ENCODE measurements around the gene PHKA2.

Gene PHKA2

DNA sequence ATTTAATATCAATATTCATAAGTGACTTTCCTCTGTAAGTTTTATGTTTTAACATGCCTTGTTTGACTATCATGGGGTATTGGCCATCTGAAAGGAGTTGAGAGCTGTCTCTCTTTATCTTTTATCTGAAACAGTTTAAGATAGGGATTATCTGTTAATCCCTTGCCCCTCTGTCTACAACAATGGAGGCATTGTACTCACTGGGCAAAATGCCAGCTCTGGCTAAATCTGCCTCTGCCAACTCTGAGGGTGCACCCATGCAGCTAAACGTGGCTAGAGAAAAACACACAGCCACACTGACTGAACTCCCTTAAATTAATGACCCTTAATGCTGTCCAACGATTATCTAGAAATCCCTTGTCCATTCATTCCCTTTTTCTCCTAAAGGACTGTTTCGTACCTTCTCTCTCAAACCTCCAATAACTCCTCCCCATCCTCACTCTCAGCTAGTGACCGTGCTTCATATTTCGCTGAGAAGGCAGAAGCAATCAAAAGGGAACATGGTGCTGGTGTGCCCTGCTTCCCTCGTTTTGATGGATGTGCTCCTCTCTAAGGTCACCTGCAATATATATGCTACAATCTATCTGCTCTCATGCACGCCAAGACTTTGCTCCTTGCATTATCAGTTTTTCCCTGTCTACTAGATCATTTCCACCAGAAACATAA lies 10.3 kb downstream of the PHKA2 start:
- Histone ChIP-seq H3K4ac (ENCODE audit: low read depth, low read length) (no peak overlapping the region), H3K56ac (ENCODE audit: low read length) (no peak overlapping the region), H3K23ac (ENCODE audit: low read length) (no peak overlapping the region), H3K27ac (ENCODE audit: low read depth, low read length) (no peak overlapping the region), H4K5ac (ENCODE audit: low read length) (no peak overlapping the region), H2AK5ac (ENCODE audit: low read length) (no peak overlapping the region), H4K8ac (ENCODE audit: low read depth, low read length) (no peak overlapping the region), H3K79me2 (ENCODE audit: control insufficient read depth, insufficient read depth, low read length) (no peaks in the 10 kb centered on the region), H3K36me3 (ENCODE audit: control insufficient read depth, insufficient read depth, low read length) (no peaks in the 10 kb centered on the region), H3K79me1 (ENCODE audit: low read length) (no peaks in the 10 kb centered on the region), H2BK5ac (ENCODE audit: low read length) (no peak overlapping the region), H3K4me3 (ENCODE audit: low read length) (no peak overlapping the region), H2BK15ac (replicated peaks; ENCODE audit: low read depth) (no peak overlapping the region), H3K9ac (ENCODE audit: low read length) (no peak overlapping the region), H3K4me2 (ENCODE audit: low read length) (no peak overlapping the region), H3K18ac (ENCODE audit: low read length) (no peak overlapping the region), H2BK120ac (ENCODE audit: low read depth, low read length) (no peak overlapping the region), H3K27me3 (ENCODE audit: insufficient read depth, low read length, poor library complexity) (no peaks in the 10 kb centered on the region), H3K4me1 (ENCODE audit: control insufficient read depth, low read depth, low read length) (no peaks in the 10 kb centered on the region)
- DNase-seq = peak; percentile 9
- no CpG with 5 or more reads among the region's 7 CpGs for WGBS (ENCODE audit: extremely low coverage, insufficient coverage, low lambda C conversion rate)

DNA sequence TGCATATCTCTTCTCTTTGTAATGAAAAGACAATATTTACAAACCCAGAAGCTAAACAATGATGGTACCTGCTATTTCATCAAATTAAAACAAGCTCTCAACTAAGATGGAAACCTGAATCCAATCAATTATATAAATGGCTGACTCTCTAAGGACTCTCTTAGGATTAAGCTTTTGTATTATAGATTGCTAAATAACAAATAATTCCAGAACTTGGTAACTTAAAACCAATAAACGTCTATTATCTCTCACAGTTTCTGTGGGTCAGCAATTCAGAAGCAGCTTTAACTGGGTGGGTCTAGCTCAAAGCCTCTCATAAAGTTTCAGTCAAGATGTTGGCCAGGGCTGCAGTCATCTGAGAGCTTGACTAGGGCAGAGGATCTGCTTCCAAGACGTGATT lies 12.4 kb downstream of the PHKA2 start:
- H2BK120ac ChIP-seq (ENCODE audit: low read depth, low read length) = no peak overlapping the region
- H3K4ac ChIP-seq (ENCODE audit: low read depth, low read length) = no peak overlapping the region
- no peak overlapping the region for H3K27ac ChIP-seq (ENCODE audit: low read depth, low read length)
- no peaks in the 10 kb centered on the region for H3K79me2 ChIP-seq (ENCODE audit: control insufficient read depth, insufficient read depth, low read length)
- no peak overlapping the region for H3K9ac ChIP-seq (ENCODE audit: low read length)
- H3K4me2 ChIP-seq (ENCODE audit: low read length) = no peak overlapping the region
- no peaks in the 10 kb centered on the region for H3K36me3 ChIP-seq (ENCODE audit: control insufficient read depth, insufficient read depth, low read length)
- no peak overlapping the region for H2BK5ac ChIP-seq (ENCODE audit: low read length)
- no peak for DNase-seq
- no peaks in the 10 kb centered on the region for H3K4me1 ChIP-seq (ENCODE audit: control insufficient read depth, low read depth, low read length)
- H4K8ac ChIP-seq (ENCODE audit: low read depth, low read length) = no peak overlapping the region
- no peak overlapping the region for H3K18ac ChIP-seq (ENCODE audit: low read length)
- H3K56ac ChIP-seq (ENCODE audit: low read length) = no peak overlapping the region
- no peak overlapping the region for H2BK15ac ChIP-seq (replicated peaks; ENCODE audit: low read depth)
- no peaks in the 10 kb centered on the region for H3K27me3 ChIP-seq (ENCODE audit: insufficient read depth, low read length, poor library complexity)
- no CpG with 5 or more reads among the region's 2 CpGs for WGBS (ENCODE audit: extremely low coverage, insufficient coverage, low lambda C conversion rate)
- no peaks in the 10 kb centered on the region for H3K79me1 ChIP-seq (ENCODE audit: low read length)
- no peak overlapping the region for H4K5ac ChIP-seq (ENCODE audit: low read length)
- H3K23ac ChIP-seq (ENCODE audit: low read length) = no peak overlapping the region
- H3K4me3 ChIP-seq (ENCODE audit: low read length) = no peak overlapping the region
- H2AK5ac ChIP-seq (ENCODE audit: low read length) = no peak overlapping the region

DNA sequence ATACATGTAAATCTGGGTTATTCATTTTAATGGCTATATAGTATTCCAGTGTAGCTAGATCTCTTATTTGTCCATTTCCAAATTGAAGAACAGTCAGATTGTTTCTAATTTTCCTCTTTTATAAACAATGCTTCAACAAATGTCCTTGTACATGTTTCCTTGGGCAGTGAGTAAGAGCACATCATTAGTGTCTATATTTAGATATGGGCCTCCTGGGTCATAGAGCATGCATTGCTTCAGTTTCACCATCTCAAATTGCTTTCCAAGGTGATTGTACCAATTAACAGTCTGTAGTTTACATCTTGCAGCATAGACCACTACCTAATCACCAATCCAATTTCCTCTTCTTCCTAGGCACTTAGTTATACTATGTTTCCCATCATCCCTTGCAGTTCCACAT lies 13.4 kb downstream of the PHKA2 start:
- Histone ChIP-seq H2BK15ac (replicated peaks; ENCODE audit: low read depth) (no peak overlapping the region), H3K56ac (ENCODE audit: low read length) (no peak overlapping the region), H2AK5ac (ENCODE audit: low read length) (no peak overlapping the region), H3K4me1 (ENCODE audit: control insufficient read depth, low read depth, low read length) (no peaks in the 10 kb centered on the region), H3K36me3 (ENCODE audit: control insufficient read depth, insufficient read depth, low read length) (no peaks in the 10 kb centered on the region), H3K23ac (ENCODE audit: low read length) (no peak overlapping the region), H3K4me2 (ENCODE audit: low read length) (no peak overlapping the region), H4K5ac (ENCODE audit: low read length) (no peak overlapping the region), H2BK5ac (ENCODE audit: low read length) (no peak overlapping the region), H3K9ac (ENCODE audit: low read length) (no peak overlapping the region), H3K27me3 (ENCODE audit: insufficient read depth, low read length, poor library complexity) (no peaks in the 10 kb centered on the region), H3K79me2 (ENCODE audit: control insufficient read depth, insufficient read depth, low read length) (no peaks in the 10 kb centered on the region), H2BK120ac (ENCODE audit: low read depth, low read length) (no peak overlapping the region), H3K27ac (ENCODE audit: low read depth, low read length) (no peak overlapping the region), H3K79me1 (ENCODE audit: low read length) (no peaks in the 10 kb centered on the region), H4K8ac (ENCODE audit: low read depth, low read length) (no peak overlapping the region), H3K18ac (ENCODE audit: low read length) (no peak overlapping the region), H3K4ac (ENCODE audit: low read depth, low read length) (no peak overlapping the region), H3K4me3 (ENCODE audit: low read length) (no peak overlapping the region)
- DNase-seq = no peak

DNA sequence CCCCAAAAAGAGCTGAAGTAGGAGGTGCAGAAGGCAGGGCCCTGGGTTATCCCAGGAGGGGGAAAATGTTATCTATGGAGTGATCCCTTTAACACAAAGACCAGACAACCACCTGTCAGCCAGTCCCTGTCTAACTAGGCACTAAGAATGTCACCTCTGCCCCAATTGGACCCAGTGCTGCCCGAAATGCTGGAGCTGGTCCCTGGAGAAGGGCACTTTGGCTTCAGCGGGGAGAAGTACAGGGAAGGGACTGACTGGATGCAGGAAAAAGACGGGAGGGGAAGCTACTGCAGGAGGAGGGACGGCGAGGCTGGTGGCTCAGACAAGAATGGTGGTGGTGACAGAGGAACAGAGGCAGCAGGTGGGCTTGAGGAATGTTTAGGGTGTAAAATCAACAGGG lies 17.3 kb downstream of the PHKA2 start:
- Histone ChIP-seq H3K27ac (ENCODE audit: low read depth, low read length) (no peak overlapping the region), H3K36me3 (ENCODE audit: control insufficient read depth, insufficient read depth, low read length) (no peaks in the 10 kb centered on the region), H2BK15ac (replicated peaks; ENCODE audit: low read depth) (no peak overlapping the region), H3K4me3 (ENCODE audit: low read length) (no peak overlapping the region), H3K79me1 (ENCODE audit: low read length) (no peaks in the 10 kb centered on the region), H2BK120ac (ENCODE audit: low read depth, low read length) (no peak overlapping the region), H3K56ac (ENCODE audit: low read length) (no peak overlapping the region), H3K79me2 (ENCODE audit: control insufficient read depth, insufficient read depth, low read length) (no peaks in the 10 kb centered on the region), H3K4ac (ENCODE audit: low read depth, low read length) (no peak overlapping the region), H3K9ac (ENCODE audit: low read length) (no peak overlapping the region), H2BK5ac (ENCODE audit: low read length) (no peak overlapping the region), H3K23ac (ENCODE audit: low read length) (no peak overlapping the region), H4K8ac (ENCODE audit: low read depth, low read length) (no peak overlapping the region), H3K18ac (ENCODE audit: low read length) (no peak overlapping the region), H4K5ac (ENCODE audit: low read length) (no peak overlapping the region), H3K27me3 (ENCODE audit: insufficient read depth, low read length, poor library complexity) (no peaks in the 10 kb centered on the region), H3K4me2 (ENCODE audit: low read length) (no peak overlapping the region), H2AK5ac (ENCODE audit: low read length) (no peak overlapping the region), H3K4me1 (ENCODE audit: control insufficient read depth, low read depth, low read length) (no peaks in the 10 kb centered on the region)
- no peak for DNase-seq
- no CpG with 5 or more reads among the region's 5 CpGs for WGBS (ENCODE audit: extremely low coverage, insufficient coverage, low lambda C conversion rate)

DNA sequence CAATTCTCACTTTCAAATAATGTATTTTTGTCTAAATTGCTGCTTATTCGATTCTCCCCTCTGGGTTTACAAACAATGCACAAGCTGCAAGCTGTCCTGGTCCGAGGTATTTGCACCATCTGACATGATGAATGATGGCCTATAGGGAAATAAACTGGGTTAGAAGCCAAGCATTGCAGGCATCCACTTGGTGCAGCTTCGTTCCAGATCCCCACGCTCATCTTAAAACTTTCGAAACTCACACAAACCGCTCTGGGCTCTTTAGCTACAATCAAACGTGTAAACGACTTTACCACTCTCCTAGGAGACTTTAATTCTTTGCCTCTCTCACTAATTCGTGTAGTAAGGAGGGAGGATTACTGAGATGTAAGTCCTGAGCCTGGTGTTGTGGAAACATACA lies 19.0 kb downstream of the PHKA2 start:
- Histone ChIP-seq H4K8ac (ENCODE audit: low read depth, low read length) (no peak overlapping the region), H3K4ac (ENCODE audit: low read depth, low read length) (no peak overlapping the region), H3K9ac (ENCODE audit: low read length) (no peak overlapping the region), H3K4me3 (ENCODE audit: low read length) (no peak overlapping the region), H2BK120ac (ENCODE audit: low read depth, low read length) (no peak overlapping the region), H2BK15ac (replicated peaks; ENCODE audit: low read depth) (no peak overlapping the region), H2BK5ac (ENCODE audit: low read length) (no peak overlapping the region), H4K5ac (ENCODE audit: low read length) (no peak overlapping the region), H3K56ac (ENCODE audit: low read length) (no peak overlapping the region), H3K4me1 (ENCODE audit: control insufficient read depth, low read depth, low read length) (no peaks in the 10 kb centered on the region), H3K79me2 (ENCODE audit: control insufficient read depth, insufficient read depth, low read length) (no peaks in the 10 kb centered on the region), H3K36me3 (ENCODE audit: control insufficient read depth, insufficient read depth, low read length) (no peaks in the 10 kb centered on the region), H3K79me1 (ENCODE audit: low read length) (no peaks in the 10 kb centered on the region), H3K4me2 (ENCODE audit: low read length) (no peak overlapping the region), H3K18ac (ENCODE audit: low read length) (no peak overlapping the region), H3K27ac (ENCODE audit: low read depth, low read length) (no peak overlapping the region), H3K27me3 (ENCODE audit: insufficient read depth, low read length, poor library complexity) (no peaks in the 10 kb centered on the region), H3K23ac (ENCODE audit: low read length) (no peak overlapping the region), H2AK5ac (ENCODE audit: low read length) (no peak overlapping the region)
- WGBS (ENCODE audit: extremely low coverage, insufficient coverage, low lambda C conversion rate) = no CpG with 5 or more reads among the region's 9 CpGs
- no peak for DNase-seq

DNA sequence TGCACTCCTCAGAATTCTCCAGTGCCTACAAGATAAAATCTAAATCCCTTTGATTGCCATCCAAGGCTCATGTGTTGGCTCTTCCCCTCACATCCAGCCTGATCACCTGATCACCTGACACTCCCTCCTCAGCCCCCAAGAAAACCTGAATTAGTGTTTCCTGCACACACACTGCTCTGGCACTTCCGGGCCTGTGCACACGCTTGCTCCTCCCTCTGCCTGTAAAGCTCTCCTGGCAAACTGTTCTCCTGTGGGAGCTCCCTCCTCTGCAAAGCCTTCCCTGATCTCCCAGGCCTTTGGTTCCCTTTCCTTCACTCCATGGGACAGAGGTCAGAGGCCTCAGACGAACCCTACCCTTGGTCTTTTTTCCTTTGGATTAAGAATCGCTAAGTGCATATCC lies 19.9 kb downstream of the PHKA2 start:
- H3K4ac ChIP-seq (ENCODE audit: low read depth, low read length) = no peak overlapping the region
- H3K4me2 ChIP-seq (ENCODE audit: low read length) = no peak overlapping the region
- no CpG with 5 or more reads among the region's 4 CpGs for WGBS (ENCODE audit: extremely low coverage, insufficient coverage, low lambda C conversion rate)
- no peaks in the 10 kb centered on the region for H3K4me1 ChIP-seq (ENCODE audit: control insufficient read depth, low read depth, low read length)
- H3K27ac ChIP-seq (ENCODE audit: low read depth, low read length) = no peak overlapping the region
- H2BK120ac ChIP-seq (ENCODE audit: low read depth, low read length) = no peak overlapping the region
- no peak overlapping the region for H2BK5ac ChIP-seq (ENCODE audit: low read length)
- no peaks in the 10 kb centered on the region for H3K79me1 ChIP-seq (ENCODE audit: low read length)
- H3K27me3 ChIP-seq (ENCODE audit: insufficient read depth, low read length, poor library complexity) = no peaks in the 10 kb centered on the region
- H2AK5ac ChIP-seq (ENCODE audit: low read length) = no peak overlapping the region
- no peak for DNase-seq
- H3K36me3 ChIP-seq (ENCODE audit: control insufficient read depth, insufficient read depth, low read length) = no peaks in the 10 kb centered on the region
- H3K9ac ChIP-seq (ENCODE audit: low read length) = no peak overlapping the region
- H3K18ac ChIP-seq (ENCODE audit: low read length) = no peak overlapping the region
- no peaks in the 10 kb centered on the region for H3K79me2 ChIP-seq (ENCODE audit: control insufficient read depth, insufficient read depth, low read length)
- no peak overlapping the region for H3K4me3 ChIP-seq (ENCODE audit: low read length)
- no peak overlapping the region for H4K5ac ChIP-seq (ENCODE audit: low read length)
- H4K8ac ChIP-seq (ENCODE audit: low read depth, low read length) = no peak overlapping the region
- H2BK15ac ChIP-seq (replicated peaks; ENCODE audit: low read depth) = no peak overlapping the region
- no peak overlapping the region for H3K56ac ChIP-seq (ENCODE audit: low read length)
- no peak overlapping the region for H3K23ac ChIP-seq (ENCODE audit: low read length)
